Panc1 (cell line): ENCODE measurements around the gene MSI2. TPM values are rescaled to one million over a fixed set of nuclear protein-coding genes. Genes with fewer than 3 reads are reported as not detected.
A peak's percentile ranks its signal among the peaks of the same experiment; 100 is the strongest.

ENCODE experiments used
- ATAC-seq: fragments of 200-7000 bp; cut with Tn5 transposase; 2 replicates; pipeline ENCODE4 v1.9.1; 2020; ENCODE audit warnings: mild to moderate bottlenecking, moderate library complexity
- BruUV-seq: library from RNA; stranded (reverse); fragments of 400-500 nt; replicated peaks from 2 replicates; lab custom pipeline; 2021; lab: Mats Ljungman, UMichigan
- CTCF ChIA-PET: fragments of 300-600 bp; sonication (Branson Sonifier 250); formaldehyde crosslinking; loops from one replicate; lab custom pipeline; 2022; ENCODE audit warnings: antibody characterized with exemption; lab: Charles Lee
- POLR2A ChIA-PET: fragments of 300-600 bp; sonication (Branson Sonifier 250); formaldehyde crosslinking; loops from one replicate; lab custom pipeline; 2022; ENCODE audit warnings: antibody characterized with exemption; lab: Charles Lee
- DNase-seq: peaks from one replicate; pipeline ENCODE4 v3.0.0-alpha.2; 2010; ENCODE audit warnings: low read depth, low spot score
- H3K27ac ChIP-seq: 2 replicates; pipeline ENCODE4 v1.5.1; 2011; ENCODE audit warnings: mild to moderate bottlenecking, low read length, inconsistent platforms
- H3K27me3 ChIP-seq: fragments of 200-500 bp; sonication (Bioruptor generic); 2 replicates; pipeline ENCODE4 v1.6.0; 2014; ENCODE audit warnings: low read length, inconsistent platforms; ENCODE audit not compliant: control insufficient read depth, insufficient read depth
- H3K36me3 ChIP-seq: fragments of 200-500 bp; sonication (Bioruptor generic); 2 replicates; pipeline ENCODE4 v1.5.1; 2014; ENCODE audit warnings: inconsistent platforms, mild to moderate bottlenecking, low read length, moderate library complexity; ENCODE audit not compliant: control insufficient read depth, insufficient read depth
- H3K4me1 ChIP-seq: 2 replicates; pipeline ENCODE4 v1.5.1; 2011; ENCODE audit warnings: inconsistent platforms, mild to moderate bottlenecking, low read length, moderate library complexity; ENCODE audit not compliant: control insufficient read depth, insufficient read depth
- H3K4me3 ChIP-seq, 2 experiments: 2 replicates each; pipeline ENCODE4 v1.5.1; 2011 to 2012; ENCODE audit warnings: low read depth in 2 of 2, low read length in 2 of 2, mild to moderate bottlenecking in 2 of 2, inconsistent platforms in 1 of 2, moderate library complexity in 1 of 2
- H3K9me3 ChIP-seq: fragments of 200-500 bp; sonication (Bioruptor generic); 2 replicates; pipeline ENCODE4 v1.5.1; 2014; ENCODE audit warnings: low read depth, mild to moderate bottlenecking, inconsistent platforms, low read length, moderate library complexity; ENCODE audit not compliant: control insufficient read depth, insufficient read depth
- POLR2AphosphoS5 ChIP-seq: IDR thresholded peaks from 2 replicates; pipeline ENCODE4 v1.6.1; 2012; ENCODE audit warnings: mild to moderate bottlenecking, low read depth, low read length, moderate library complexity
- SIN3A ChIP-seq: IDR thresholded peaks from 2 replicates; pipeline ENCODE4 v1.6.1; 2012; ENCODE audit warnings: low read depth, mild to moderate bottlenecking, low read length, moderate library complexity, borderline replicate concordance; ENCODE audit not compliant: insufficient read depth
- TCF7L2 ChIP-seq: IDR thresholded peaks from 2 replicates; pipeline ENCODE4 v1.6.1; 2011; ENCODE audit warnings: mild to moderate bottlenecking, low read depth, low read length, inconsistent platforms
- in situ Hi-C: cut with HindIII; loops from 2 replicates; pipeline ENCODE4 v1.10.0; 2016; ENCODE audit warnings: low sequenced_read_pairs, low pct_unique_long_range_greater_than_20kb
- intact Hi-C: fragments of 100-400 bp; cut with micrococcal nuclease; formaldehyde crosslinking; loops from one replicate; pipeline ENCODE4 v1.10.0; 2022; ENCODE audit not compliant: unreplicated experiment
- total RNA-seq: library from RNA; stranded (reverse); gene quantifications from one replicate; pipeline ENCODE4 v1.2.1, GENCODE V29; 2021; ENCODE audit not compliant: unreplicated experiment
- TF ChIP-seq, protein P1 (sequence below), 2 experiments: IDR thresholded peaks; 2 replicates each; pipeline ENCODE4 v1.6.1; 2011 to 2012; ENCODE audit warnings: low read depth in 2 of 2, control low read depth in 1 of 2, low read length in 1 of 2, mild to moderate bottlenecking in 1 of 2, moderate library complexity in 1 of 2; ENCODE audit not compliant: insufficient read depth in 1 of 2
- TF ChIP-seq, protein P2 (sequence below): fragments of 450-650 bp; IDR thresholded peaks from 2 replicates; pipeline ENCODE4 v1.5.1; 2017; ENCODE audit warnings: mild to moderate bottlenecking

MSI2 gene
- total RNA-seq, 1 experiment from 2014 or later: 38.5 TPM

DNA sequence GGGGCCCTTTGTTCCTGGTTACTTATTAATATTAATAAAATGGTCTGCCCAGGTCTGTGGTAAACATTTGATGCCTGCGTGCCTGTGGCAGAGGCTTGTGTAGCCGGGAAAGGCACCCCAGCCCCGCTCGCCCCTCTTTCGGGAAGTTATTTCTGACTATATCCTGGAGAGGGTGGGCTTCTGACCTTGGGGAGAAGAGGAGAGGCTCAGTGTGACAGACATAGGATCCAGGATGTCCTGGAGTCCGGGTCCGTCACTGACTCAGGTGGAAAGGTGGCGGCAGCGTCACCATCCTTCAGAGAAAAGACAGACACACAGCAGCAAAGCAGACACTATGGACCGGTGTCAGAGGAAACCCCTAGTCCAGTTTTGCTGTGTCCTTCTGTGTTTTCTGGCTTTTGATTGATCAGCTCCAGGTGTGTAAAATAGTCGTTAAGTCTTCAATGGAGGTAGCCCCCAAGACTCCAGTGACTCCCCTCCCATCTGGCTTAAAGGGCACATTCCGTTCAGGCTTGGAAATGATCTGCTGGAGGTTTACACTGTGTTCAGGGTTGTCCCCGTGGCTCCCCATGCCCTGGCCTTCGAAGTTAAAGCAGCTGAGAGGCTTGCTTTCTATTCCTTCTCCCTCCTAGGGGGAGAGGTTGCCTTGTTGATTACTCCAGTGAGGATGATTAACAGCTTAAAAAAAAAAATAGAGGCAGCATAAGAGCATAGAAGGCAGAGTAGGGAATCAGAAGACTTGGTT lies 407.2 kb downstream of the MSI2 start:
- no TSS peak for BruUV-seq

DNA sequence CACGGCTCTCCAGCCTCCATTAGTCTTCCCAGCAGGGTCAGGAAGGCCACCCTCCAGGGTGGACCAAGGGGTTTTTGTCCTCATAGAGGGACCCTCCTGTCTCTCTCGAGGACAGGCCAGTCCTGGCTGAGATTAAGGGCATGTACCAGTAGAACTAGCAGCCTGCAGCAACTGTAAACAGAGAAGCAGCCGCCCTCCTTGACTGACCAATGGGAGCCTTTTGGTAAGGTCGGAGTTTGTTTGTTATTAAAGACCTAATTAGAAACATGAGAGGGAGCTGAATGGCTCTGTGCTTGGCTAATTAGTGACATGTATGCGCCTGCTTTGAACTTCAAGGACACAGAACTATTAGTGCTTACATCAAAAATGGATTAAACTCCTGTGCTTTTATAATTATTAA lies 408.8 kb downstream of the MSI2 start:
- BruUV-seq: no TSS peak

More for the DNA sequence above, 407.2 kb downstream of the MSI2 start:
- no peaks in the 10 kb centered on the region for H3K27me3 ChIP-seq
- ATAC-seq (no peak), DNase-seq (no peak)
- peak overlapping the region in 1 of 2 experiments; percentile 6; a peak in 1 of 4 replicates for H3K4me3 ChIP-seq
- TF ChIP-seq, protein P1, sequence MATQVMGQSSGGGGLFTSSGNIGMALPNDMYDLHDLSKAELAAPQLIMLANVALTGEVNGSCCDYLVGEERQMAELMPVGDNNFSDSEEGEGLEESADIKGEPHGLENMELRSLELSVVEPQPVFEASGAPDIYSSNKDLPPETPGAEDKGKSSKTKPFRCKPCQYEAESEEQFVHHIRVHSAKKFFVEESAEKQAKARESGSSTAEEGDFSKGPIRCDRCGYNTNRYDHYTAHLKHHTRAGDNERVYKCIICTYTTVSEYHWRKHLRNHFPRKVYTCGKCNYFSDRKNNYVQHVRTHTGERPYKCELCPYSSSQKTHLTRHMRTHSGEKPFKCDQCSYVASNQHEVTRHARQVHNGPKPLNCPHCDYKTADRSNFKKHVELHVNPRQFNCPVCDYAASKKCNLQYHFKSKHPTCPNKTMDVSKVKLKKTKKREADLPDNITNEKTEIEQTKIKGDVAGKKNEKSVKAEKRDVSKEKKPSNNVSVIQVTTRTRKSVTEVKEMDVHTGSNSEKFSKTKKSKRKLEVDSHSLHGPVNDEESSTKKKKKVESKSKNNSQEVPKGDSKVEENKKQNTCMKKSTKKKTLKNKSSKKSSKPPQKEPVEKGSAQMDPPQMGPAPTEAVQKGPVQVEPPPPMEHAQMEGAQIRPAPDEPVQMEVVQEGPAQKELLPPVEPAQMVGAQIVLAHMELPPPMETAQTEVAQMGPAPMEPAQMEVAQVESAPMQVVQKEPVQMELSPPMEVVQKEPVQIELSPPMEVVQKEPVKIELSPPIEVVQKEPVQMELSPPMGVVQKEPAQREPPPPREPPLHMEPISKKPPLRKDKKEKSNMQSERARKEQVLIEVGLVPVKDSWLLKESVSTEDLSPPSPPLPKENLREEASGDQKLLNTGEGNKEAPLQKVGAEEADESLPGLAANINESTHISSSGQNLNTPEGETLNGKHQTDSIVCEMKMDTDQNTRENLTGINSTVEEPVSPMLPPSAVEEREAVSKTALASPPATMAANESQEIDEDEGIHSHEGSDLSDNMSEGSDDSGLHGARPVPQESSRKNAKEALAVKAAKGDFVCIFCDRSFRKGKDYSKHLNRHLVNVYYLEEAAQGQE (IDR thresholded peaks at IDR 0.05; ENCODE audit: insufficient read depth in 1 of 2, low read depth in 2 of 2, low read length in 1 of 2): no peak
- TF ChIP-seq TCF7L2 (no peak), SIN3A (no peak), POLR2AphosphoS5 (no peak)
- TF ChIP-seq, protein P2, sequence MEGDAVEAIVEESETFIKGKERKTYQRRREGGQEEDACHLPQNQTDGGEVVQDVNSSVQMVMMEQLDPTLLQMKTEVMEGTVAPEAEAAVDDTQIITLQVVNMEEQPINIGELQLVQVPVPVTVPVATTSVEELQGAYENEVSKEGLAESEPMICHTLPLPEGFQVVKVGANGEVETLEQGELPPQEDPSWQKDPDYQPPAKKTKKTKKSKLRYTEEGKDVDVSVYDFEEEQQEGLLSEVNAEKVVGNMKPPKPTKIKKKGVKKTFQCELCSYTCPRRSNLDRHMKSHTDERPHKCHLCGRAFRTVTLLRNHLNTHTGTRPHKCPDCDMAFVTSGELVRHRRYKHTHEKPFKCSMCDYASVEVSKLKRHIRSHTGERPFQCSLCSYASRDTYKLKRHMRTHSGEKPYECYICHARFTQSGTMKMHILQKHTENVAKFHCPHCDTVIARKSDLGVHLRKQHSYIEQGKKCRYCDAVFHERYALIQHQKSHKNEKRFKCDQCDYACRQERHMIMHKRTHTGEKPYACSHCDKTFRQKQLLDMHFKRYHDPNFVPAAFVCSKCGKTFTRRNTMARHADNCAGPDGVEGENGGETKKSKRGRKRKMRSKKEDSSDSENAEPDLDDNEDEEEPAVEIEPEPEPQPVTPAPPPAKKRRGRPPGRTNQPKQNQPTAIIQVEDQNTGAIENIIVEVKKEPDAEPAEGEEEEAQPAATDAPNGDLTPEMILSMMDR: no peak
- CTCF ChIA-PET: no interaction called here
- intact Hi-C loops (no loop called here), in situ Hi-C loops (no loop called here)
- POLR2A ChIA-PET: no interaction called here
- no peaks in the 10 kb centered on the region for H3K4me1 ChIP-seq
- no peaks in the 10 kb centered on the region for H3K36me3 ChIP-seq
- no peak overlapping the region for H3K27ac ChIP-seq
- H3K9me3 ChIP-seq: no peaks in the 10 kb centered on the region

More for the DNA sequence above, 408.8 kb downstream of the MSI2 start:
- no peaks in the 10 kb centered on the region for H3K36me3 ChIP-seq
- no peak overlapping the region for H3K4me3 ChIP-seq
- POLR2A ChIA-PET: no interaction called here
- TF ChIP-seq, protein P1 (IDR thresholded peaks at IDR 0.05; ENCODE audit: insufficient read depth in 1 of 2, low read depth in 2 of 2, low read length in 1 of 2): no peak
- TF ChIP-seq SIN3A: no peak
- no peak for TF ChIP-seq POLR2AphosphoS5
- no peak for TF ChIP-seq TCF7L2
- TF ChIP-seq, protein P2: no peak
- in situ Hi-C loops: no loop called here
- DNase-seq: no peak
- no peak overlapping the region for H3K27ac ChIP-seq
- intact Hi-C loops: no loop called here
- no peaks in the 10 kb centered on the region for H3K9me3 ChIP-seq
- CTCF ChIA-PET: interaction anchor here (0.7 kb wide), 1 partner anchor 67 kb away, joined by 3 read pairs; no protein-coding TSS in a partner anchor
- no peak for ATAC-seq
- no peaks in the 10 kb centered on the region for H3K4me1 ChIP-seq
- H3K27me3 ChIP-seq: no peaks in the 10 kb centered on the region
